ENCODE measurements around the gene PLXDC2.
"Not testable (repeated sequence)": the region's sequence is repeated elsewhere in the genome, so short reads cannot be mapped to it uniquely, and the experiment has no call there.

The PLXDC2 gene

GRCh38 chr10:20202337-20202736 is 386.1 kb downstream of the PLXDC2 start:
- DNase-seq (ENCODE audit: low spot score): no peak

- no peak for DNase-seq (ENCODE audit: low spot score)
These were observed 391.4 kb downstream of the PLXDC2 start for GRCh38 chr10:20207653-20208052.

- DNase-seq (ENCODE audit: low spot score): not testable (repeated sequence)
These were observed 392.9 kb downstream of the PLXDC2 start for GRCh38 chr10:20209098-20209497.

GRCh38 chr10:20215547-20216152 is 399.4 kb downstream of the PLXDC2 start:
- DNase-seq (ENCODE audit: low spot score): peak; percentile 64

- DNase-seq (ENCODE audit: low spot score): no peak
These were observed 405.1 kb downstream of the PLXDC2 start for GRCh38 chr10:20221356-20221755.

- no peak for DNase-seq (ENCODE audit: low spot score)
These were observed 412.5 kb downstream of the PLXDC2 start for GRCh38 chr10:20228729-20229128.

GRCh38 chr10:20232079-20232705 is 416.0 kb downstream of the PLXDC2 start:
- no peak for DNase-seq (ENCODE audit: low spot score)

GRCh38 chr10:20233423-20233822 is 417.2 kb downstream of the PLXDC2 start:
- peak; percentile 10 for DNase-seq (ENCODE audit: low spot score)

GRCh38 chr10:20234579-20234978 is 418.3 kb downstream of the PLXDC2 start:
- no peak for DNase-seq (ENCODE audit: low spot score)

GRCh38 chr10:20237091-20237570 is 420.9 kb downstream of the PLXDC2 start:
- no peak for DNase-seq (ENCODE audit: low spot score)

GRCh38 chr10:20237586-20237985 is 421.4 kb downstream of the PLXDC2 start:
- DNase-seq (ENCODE audit: low spot score): no peak

GRCh38 chr10:20240643-20241042 is 424.4 kb downstream of the PLXDC2 start:
- DNase-seq (ENCODE audit: low spot score): no peak

GRCh38 chr10:20247454-20247853 is 431.2 kb downstream of the PLXDC2 start:
- no peak for DNase-seq (ENCODE audit: low spot score)

GRCh38 chr10:20247891-20248708 is 431.9 kb downstream of the PLXDC2 start:
- DNase-seq (ENCODE audit: low spot score): peak; percentile 24

GRCh38 chr10:20254078-20254477 is 437.8 kb downstream of the PLXDC2 start:
- no peak for DNase-seq (ENCODE audit: low spot score)

GRCh38 chr10:20254497-20254896 is 438.3 kb downstream of the PLXDC2 start:
- DNase-seq (ENCODE audit: low spot score): no peak

- DNase-seq (ENCODE audit: low spot score): no peak
These were observed 440.7 kb downstream of the PLXDC2 start for GRCh38 chr10:20256969-20257368.

GRCh38 chr10:20257422-20257821 is 441.2 kb downstream of the PLXDC2 start:
- peak; percentile 31 for DNase-seq (ENCODE audit: low spot score)

GRCh38 chr10:20265146-20265545 is 448.9 kb downstream of the PLXDC2 start:
- DNase-seq (ENCODE audit: low spot score): no peak

- no peak for DNase-seq (ENCODE audit: low spot score)
These were observed 451.5 kb downstream of the PLXDC2 start for GRCh38 chr10:20267734-20268133.

GRCh38 chr10:20271490-20271889 is 455.3 kb downstream of the PLXDC2 start:
- DNase-seq (ENCODE audit: low spot score): no peak

GRCh38 chr10:20272608-20273007 is 456.4 kb downstream of the PLXDC2 start:
- DNase-seq (ENCODE audit: low spot score): no peak

- DNase-seq (ENCODE audit: low spot score): no peak
These were observed 458.3 kb downstream of the PLXDC2 start for GRCh38 chr10:20274571-20274970.

Measured in iPS-NIHi11 (cell line).